Adipose tissue (tissue), 3 donors: ENCODE measurements around the gene ADCY9. TPM values are rescaled to one million over a fixed set of nuclear protein-coding genes. Genes with fewer than 3 reads are reported as not detected.

Source experiments
- H3K27ac ChIP-seq: one replicate; pipeline ENCODE4 v1.5.1; 2013; ENCODE audit warnings: low read depth, low read length
- WGBS, 3 donors: extraction: QIAGEN DNeasy Blood & Tissue Kit; methylation state at CpG; one replicate each; pipeline ENCODE4 v1.1.7; 2013; 5-methylcytosine and 5-hydroxymethylcytosine counted together
- polyA plus RNA-seq, 3 donors: library from polyadenylated mRNA; stranded (reverse); fragments of 200-250 nt; gene quantifications; one replicate each; pipeline ENCODE4 v1.2.3, GENCODE V29; 2013
- donor health status: healthy with polysubstance abuse.
- donor health status: Bipolar disorder and iron deficiency.
- donor health status: healthy.

Gene ADCY9
- polyA plus RNA-seq, 3 donors: 5.3 to 8.6 (median 6.9) TPM

GRCh38 chr16:3999479-4000325, 116.5 kb downstream of the ADCY9 start:
- WGBS, 3 donors: 54 to 74% (median 63%) methylated on average over 20 of the region's 20 CpGs
- no peak overlapping the region for H3K27ac ChIP-seq

GRCh38 chr16:3998793-3999478, 117.3 kb downstream of the ADCY9 start:
- H3K27ac ChIP-seq: no peak overlapping the region
- 55 to 72% (median 57%) methylated on average over 13 of the region's 13 CpGs for WGBS, 3 donors

- H3K27ac ChIP-seq: no peak overlapping the region
- 93 to 95% (median 95%) methylated on average over 15 of the region's 15 CpGs for WGBS, 3 donors
Observed at GRCh38 chr16:3997231-3997841, 118.9 kb downstream of the ADCY9 start.

GRCh38 chr16:3995001-3995400, 121.2 kb downstream of the ADCY9 start:
- WGBS, 3 donors: 45 to 48% (median 48%) methylated on average over 2 of the region's 2 CpGs
- H3K27ac ChIP-seq: no peak overlapping the region

GRCh38 chr16:3993052-3993785, 123.0 kb downstream of the ADCY9 start:
- WGBS, 3 donors: 91 to 94% (median 93%) methylated on average over 36 of the region's 36 CpGs
- no peak overlapping the region for H3K27ac ChIP-seq

- 75 to 83% (median 78%) methylated on average over 35 of the region's 35 CpGs for WGBS, 3 donors
- H3K27ac ChIP-seq: no peak overlapping the region
Observed at GRCh38 chr16:3992297-3993051, 123.8 kb downstream of the ADCY9 start.

- H3K27ac ChIP-seq: no peak overlapping the region
- 68 to 91% (median 88%) methylated on average over 10 of the region's 10 CpGs for WGBS, 3 donors
Observed at GRCh38 chr16:3988824-3989223, 127.4 kb downstream of the ADCY9 start.

GRCh38 chr16:3988011-3988410, 128.2 kb downstream of the ADCY9 start:
- H3K27ac ChIP-seq: no peak overlapping the region
- WGBS, 3 donors: 73 to 87% (median 79%) methylated on average over 9 of the region's 9 CpGs

GRCh38 chr16:3987231-3987630, 129.0 kb downstream of the ADCY9 start:
- no peak overlapping the region for H3K27ac ChIP-seq
- WGBS, 3 donors: 93 to 96% (median 94%) methylated on average over 13 of the region's 13 CpGs

- WGBS, 3 donors: 88 to 94% (median 92%) methylated on average over 13 of the region's 13 CpGs
- no peak overlapping the region for H3K27ac ChIP-seq
Observed at GRCh38 chr16:3986235-3986544, 130.1 kb downstream of the ADCY9 start.

GRCh38 chr16:3984111-3985060, 131.9 kb downstream of the ADCY9 start:
- H3K27ac ChIP-seq: no peak overlapping the region
- 92 to 94% (median 92%) methylated on average over 31 of the region's 31 CpGs for WGBS, 3 donors

- H3K27ac ChIP-seq: no peak overlapping the region
- WGBS, 3 donors: 19 to 26% (median 20%) methylated on average over 22 of the region's 22 CpGs
Observed at GRCh38 chr16:3983081-3983520, 133.1 kb downstream of the ADCY9 start.

- no peak overlapping the region for H3K27ac ChIP-seq
- WGBS, 3 donors: 89 to 96% (median 94%) methylated on average over 13 of the region's 13 CpGs
Observed at GRCh38 chr16:3982216-3982615, 134.0 kb downstream of the ADCY9 start.

GRCh38 chr16:3980253-3981111, 135.8 kb downstream of the ADCY9 start:
- WGBS, 3 donors: 69 to 79% (median 75%) methylated on average over 20 of the region's 20 CpGs
- H3K27ac ChIP-seq: no peak overlapping the region

GRCh38 chr16:3979518-3979917, 136.7 kb downstream of the ADCY9 start:
- H3K27ac ChIP-seq: no peak overlapping the region
- 91 to 94% (median 92%) methylated on average over 12 of the region's 12 CpGs for WGBS, 3 donors

- no peak overlapping the region for H3K27ac ChIP-seq
- WGBS, 3 donors: 95 to 97% (median 95%) methylated on average over 25 of the region's 25 CpGs
Observed at GRCh38 chr16:3979070-3979469, 137.2 kb downstream of the ADCY9 start.
